B cell (primary cell): ENCODE measurements around the gene RABGAP1L. TPM values are rescaled to one million over a fixed set of nuclear protein-coding genes. Genes with fewer than 3 reads are reported as not detected.

ENCODE experiments used
- ATAC-seq: fragments of 200-7000 bp; cut with Tn5 transposase; one replicate; pipeline ENCODE4 v1.10.0; 2021; ENCODE audit warnings: low read depth, mild to moderate bottlenecking, moderate number of reproducible peaks, moderate library complexity
- CTCF ChIA-PET: fragments of 350-600 bp; sonication (Branson Sonifier 250); formaldehyde crosslinking; loops from one replicate; lab custom pipeline; 2021; ENCODE audit warnings: antibody characterized with exemption, inconsistent platforms; lab: Charles Lee
- POLR2A ChIA-PET: fragments of 350-600 bp; sonication (Branson Sonifier 250); formaldehyde crosslinking; loops from one replicate; lab custom pipeline; 2021; ENCODE audit warnings: antibody characterized with exemption; lab: Charles Lee
- DNase-seq: peaks from one replicate; pipeline ENCODE4 v3.0.0; 2013
- H2AFZ ChIP-seq: 2 replicates; pipeline ENCODE4 v1.6.1; 2012; ENCODE audit warnings: mild to moderate bottlenecking, low read depth, low read length; ENCODE audit not compliant: insufficient read depth, poor library complexity, severe bottlenecking
- H3K27ac ChIP-seq, 2 donors: 1 replicate in 1 of 2; 2 replicates in 1 of 2; pipeline ENCODE4 v1.5.1; 2012 to 2013; ENCODE audit warnings: low read length in 2 of 2, mild to moderate bottlenecking in 2 of 2, moderate library complexity in 1 of 2
- H3K27me3 ChIP-seq, 4 experiments: fragments of 200-600 bp in 1 of 4; sonication (generic) in 1 of 4; replicated peaks in 1 of 4; 1 replicate in 2 of 4; 2 replicates in 2 of 4; pipeline versions ENCODE4 v1.6.1 to v1.7.0; 2013 to 2016; ENCODE audit warnings: low read length in 3 of 4, mild to moderate bottlenecking in 2 of 4, mixed read lengths in 1 of 4, moderate library complexity in 1 of 4; ENCODE audit not compliant: insufficient read depth in 4 of 4, control insufficient read depth in 3 of 4; ENCODE audit errors: control extremely low read depth in 1 of 4
- H3K36me3 ChIP-seq, 2 experiments: replicated peaks in 1 of 2; 1 replicate in 1 of 2; 2 replicates in 1 of 2; pipeline versions ENCODE4 v1.6.1 to v1.7.1; 2013; ENCODE audit warnings: low read length in 1 of 2; ENCODE audit not compliant: insufficient read depth in 2 of 2, control insufficient read depth in 1 of 2; ENCODE audit errors: control extremely low read depth in 1 of 2, extremely low read depth in 1 of 2
- H3K4me1 ChIP-seq, 2 donors: fragments of 200-600 bp in 1 of 2; sonication (generic) in 1 of 2; 1 replicate in 1 of 2; 2 replicates in 1 of 2; pipeline versions ENCODE4 v1.5.1 to v1.6.1; 2013 to 2017; ENCODE audit warnings: low read length in 2 of 2; ENCODE audit not compliant: control insufficient read depth in 2 of 2, insufficient read depth in 2 of 2
- H3K4me2 ChIP-seq: replicated peaks from 2 replicates; pipeline ENCODE3; 2012; ENCODE audit warnings: mild to moderate bottlenecking, low read depth, low read length; ENCODE audit not compliant: poor library complexity, severe bottlenecking
- H3K4me3 ChIP-seq, 5 experiments: fragments of 200-600 bp in 1 of 5; sonication (generic) in 1 of 5; 1 replicate in 3 of 5; 2 replicates in 2 of 5; pipeline versions ENCODE4 v1.5.1 to v1.7.0; 2011 to 2016; ENCODE audit warnings: low read length in 4 of 5, mild to moderate bottlenecking in 4 of 5, low read depth in 2 of 5, control low read depth in 1 of 5, moderate library complexity in 1 of 5; ENCODE audit not compliant: insufficient read depth in 1 of 5; ENCODE audit errors: control extremely low read depth in 1 of 5, extremely low read depth in 1 of 5
- H3K79me2 ChIP-seq: fragments of 200-600 bp; sonication (generic); one replicate; pipeline ENCODE4 v1.6.0; 2016; ENCODE audit warnings: low read length; ENCODE audit not compliant: control insufficient read depth, insufficient read depth
- H3K9ac ChIP-seq: fragments of 200-600 bp; sonication (generic); 2 replicates; pipeline ENCODE4 v1.6.1; 2017; ENCODE audit warnings: mild to moderate bottlenecking, low read length, moderate library complexity
- H3K9me3 ChIP-seq, 3 donors: one replicate each; pipeline versions ENCODE4 v1.6.1 to v1.7.1; 2013; ENCODE audit warnings: low read length in 2 of 3; ENCODE audit not compliant: control insufficient read depth in 2 of 3, insufficient read depth in 1 of 3; ENCODE audit errors: control extremely low read depth in 1 of 3
- H4K20me1 ChIP-seq: 2 replicates; pipeline ENCODE4 v1.6.0; 2012; ENCODE audit warnings: mild to moderate bottlenecking, low read length; ENCODE audit not compliant: insufficient read depth, control insufficient read depth, poor library complexity, severe bottlenecking
- H3K27ac Mint-ChIP-seq: one replicate; pipeline ENCODE4 v1.8.0; 2021; ENCODE audit warnings: mixed read lengths
- H3K27me3 Mint-ChIP-seq: one replicate; pipeline ENCODE4 v1.8.0; 2021; ENCODE audit warnings: mixed read lengths
- H3K4me1 Mint-ChIP-seq: one replicate; pipeline ENCODE4 v1.8.0; 2021; ENCODE audit warnings: mixed read lengths
- H3K4me3 Mint-ChIP-seq: one replicate; pipeline ENCODE4 v1.8.0; 2021; ENCODE audit warnings: mixed read lengths
- H3K9me3 Mint-ChIP-seq: one replicate; pipeline ENCODE4 v1.8.0; 2022; ENCODE audit warnings: mixed read lengths; ENCODE audit not compliant: insufficient read depth
- CTCF ChIP-seq: fragments of 200-600 bp; IDR thresholded peaks from one replicate; pipeline ENCODE4 v1.8.0; 2022; ENCODE audit warnings: antibody characterized with exemption, mild to moderate bottlenecking
- EZH2 ChIP-seq: IDR thresholded peaks from 2 replicates; pipeline ENCODE4 v1.6.1; 2012; ENCODE audit warnings: borderline replicate concordance, low read depth, mild to moderate bottlenecking, moderate library complexity, low read length; ENCODE audit not compliant: insufficient read depth, poor library complexity, severe bottlenecking
- WGBS: methylation state at CpG from one replicate; pipeline ENCODE4 v1.1.5; 2013; ENCODE audit warnings: missing lambda C conversion rate; ENCODE audit not compliant: insufficient coverage; 5-methylcytosine and 5-hydroxymethylcytosine counted together
- intact Hi-C: fragments of 100-400 bp; cut with micrococcal nuclease; formaldehyde crosslinking; loops from one replicate; pipeline ENCODE4 v1.10.0; 2022
- polyA plus RNA-seq: library from polyadenylated mRNA; depleted of rRNA; stranded (reverse); fragments of >200 nt; gene quantifications from 2 replicates; pipeline ENCODE4 v1.2.3, GENCODE V29; 2012
- total RNA-seq, 2 donors: library from RNA; stranded (reverse); fragments of 120-200 nt in 1 of 2; gene quantifications; 1 replicate in 1 of 2; 2 replicates in 1 of 2; pipeline versions ENCODE4 v1.2.3 to v1.2.4, GENCODE V29; 2013 to 2022

RABGAP1L gene
- total and polyA plus RNA-seq, 2 donors (not counting 1 experiment from before 2014, with no cell fraction given) = 34.9 to 159 TPM

DNA sequence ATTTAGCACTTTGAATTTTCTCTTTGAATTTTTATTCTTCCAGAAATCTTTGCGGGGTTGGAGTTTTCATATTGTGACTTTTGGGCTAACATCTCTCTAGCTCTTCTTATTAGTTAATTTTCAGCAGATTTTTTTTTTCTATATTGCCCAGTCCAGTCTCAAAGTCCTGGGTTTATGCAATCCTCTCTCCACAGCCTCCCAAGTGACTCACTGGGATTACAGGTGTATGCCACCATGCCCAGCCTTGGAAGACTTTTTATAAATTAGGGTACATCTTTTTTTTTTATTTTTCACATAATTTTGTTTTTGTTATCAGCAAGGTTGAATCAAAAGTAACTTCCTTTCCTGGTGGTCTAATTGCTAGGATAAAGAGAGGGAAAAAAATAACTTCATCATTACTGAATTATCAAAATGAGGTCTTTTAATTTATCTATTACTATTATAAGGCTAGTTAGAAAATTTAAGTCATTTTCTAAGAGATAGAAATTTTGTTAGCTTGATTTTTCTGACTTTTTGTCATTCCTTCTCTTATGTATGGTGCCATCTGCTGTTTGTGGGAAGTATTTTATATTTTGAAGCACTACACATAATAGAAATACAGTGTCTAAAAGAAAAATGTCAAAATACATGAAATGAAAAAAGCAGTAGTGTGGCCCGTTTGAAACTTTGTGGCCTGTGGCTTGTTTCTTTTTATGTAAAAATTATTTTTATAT is 567.0 kb downstream of the RABGAP1L start:
- Histone ChIP-seq H4K20me1 (no peaks in the 10 kb centered on the region), H3K79me2 (no peaks in the 10 kb centered on the region), H3K27me3 (no peaks in the 10 kb centered on the region), H3K4me3 (no peak overlapping the region), H3K9me3 (no peaks in the 10 kb centered on the region), H3K4me2 (no peak overlapping the region), H2AFZ (no peak overlapping the region), H3K4me1 (no peaks in the 10 kb centered on the region), H3K27ac (no peak overlapping the region), H3K9ac (no peak overlapping the region), H3K36me3 (peaks cover 0 to 1% of the 10 kb centered on the region in 2 experiments)
- DNase-seq (peak; percentile 27), ATAC-seq (no peak)
- ChIA-PET POLR2A (interaction anchor here (0.7 kb wide), 1 partner anchor 228 kb away, joined by 3 read pairs; no protein-coding TSS in a partner anchor), CTCF (interaction anchor here (0.6 to 7.4 kb wide), 13 partner anchors 10 to 1984 kb away, joined by 3 to 64 read pairs (median 3); no protein-coding TSS in a partner anchor)
- WGBS = no CpG with 5 or more reads among the region's 2 CpGs
- H3K9me3 Mint-ChIP-seq = no peaks in the 10 kb centered on the region
- H3K27ac Mint-ChIP-seq = no peak overlapping the region
- no peak overlapping the region for H3K4me3 Mint-ChIP-seq
- intact Hi-C loops = no loop called here
- H3K27me3 Mint-ChIP-seq = no peaks in the 10 kb centered on the region
- TF ChIP-seq EZH2 = no peak
- TF ChIP-seq CTCF = peak; percentile 77
- peaks cover 5% of the 10 kb centered on the region for H3K4me1 Mint-ChIP-seq
